GM21360 (cell line): ENCODE data around the gene CEMP1.

Experiments used
- ATAC-seq: cut with Tn5 transposase; IDR thresholded peaks from one replicate; pipeline ENCODE4 v1.9.1; 2021; ENCODE audit warnings: mild to moderate bottlenecking, moderate library complexity; ENCODE audit not compliant: unreplicated experiment

CEMP1 gene

DNA sequence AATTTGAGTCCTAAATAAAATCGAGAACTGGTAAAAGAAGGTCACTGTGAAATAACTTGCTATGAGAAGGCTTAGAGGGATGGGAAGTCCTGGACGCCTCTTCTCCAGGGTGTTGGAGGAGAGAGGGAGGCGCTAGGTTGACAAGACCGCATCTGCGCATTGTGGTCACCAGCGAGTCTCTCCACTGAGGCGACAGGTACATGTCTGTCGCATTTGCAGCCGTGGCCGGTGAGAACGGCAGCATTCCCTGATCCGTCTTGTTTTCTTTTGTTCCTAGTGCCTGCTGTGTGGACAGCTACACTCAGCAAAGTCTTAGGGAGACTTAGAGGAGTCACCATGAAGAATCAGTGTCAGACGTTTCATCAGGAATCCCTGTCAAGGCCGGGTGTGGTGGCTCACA, 25.5 kb downstream of the CEMP1 start:
- ATAC-seq = no peak

DNA sequence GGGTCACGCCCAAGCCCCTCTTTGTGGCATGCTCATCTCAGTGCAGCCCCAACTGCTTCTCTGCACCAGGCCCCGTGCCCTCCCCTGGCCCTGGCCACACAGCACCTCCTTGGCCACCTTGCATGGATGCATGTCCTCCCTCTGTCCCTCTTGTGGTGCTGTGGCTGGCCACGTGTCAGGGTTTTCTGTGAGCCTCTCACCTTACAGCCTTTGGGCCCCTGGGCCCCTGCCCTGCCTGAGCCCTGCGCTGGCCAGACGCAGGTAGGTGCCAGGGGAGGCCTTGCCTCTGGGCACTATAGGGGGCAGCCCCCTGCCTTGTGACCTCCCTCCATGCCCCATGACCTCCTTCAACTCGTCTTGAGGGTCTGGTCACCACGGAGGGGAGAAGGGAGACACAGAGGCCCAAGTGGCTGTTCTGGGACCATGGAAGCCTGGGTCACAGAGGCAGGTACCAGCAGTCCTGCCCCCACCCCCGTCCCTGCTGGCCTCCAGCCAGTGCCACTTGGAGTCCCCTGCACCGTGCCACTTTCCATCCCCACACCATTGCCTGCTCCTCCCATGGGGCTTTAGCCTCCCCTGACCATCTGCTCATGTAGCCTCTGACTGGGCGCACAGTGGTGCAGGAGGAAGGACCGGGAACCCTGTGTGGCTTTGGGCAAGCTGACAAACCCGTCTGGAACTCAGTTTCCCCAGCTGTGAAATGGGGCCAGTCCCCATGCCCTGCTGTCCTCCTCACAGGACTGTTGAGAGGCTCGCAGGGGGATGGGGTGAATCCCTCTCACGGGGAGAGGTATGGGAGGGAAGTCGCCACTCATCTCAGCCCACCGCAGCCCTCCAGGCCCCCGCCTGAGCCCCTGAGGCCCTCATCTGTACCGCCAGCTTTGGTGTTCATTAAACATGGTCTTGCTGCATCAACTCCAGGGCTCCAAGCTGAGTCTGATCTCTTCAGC, 29.0 kb downstream of the CEMP1 start:
- ATAC-seq = no peak

DNA sequence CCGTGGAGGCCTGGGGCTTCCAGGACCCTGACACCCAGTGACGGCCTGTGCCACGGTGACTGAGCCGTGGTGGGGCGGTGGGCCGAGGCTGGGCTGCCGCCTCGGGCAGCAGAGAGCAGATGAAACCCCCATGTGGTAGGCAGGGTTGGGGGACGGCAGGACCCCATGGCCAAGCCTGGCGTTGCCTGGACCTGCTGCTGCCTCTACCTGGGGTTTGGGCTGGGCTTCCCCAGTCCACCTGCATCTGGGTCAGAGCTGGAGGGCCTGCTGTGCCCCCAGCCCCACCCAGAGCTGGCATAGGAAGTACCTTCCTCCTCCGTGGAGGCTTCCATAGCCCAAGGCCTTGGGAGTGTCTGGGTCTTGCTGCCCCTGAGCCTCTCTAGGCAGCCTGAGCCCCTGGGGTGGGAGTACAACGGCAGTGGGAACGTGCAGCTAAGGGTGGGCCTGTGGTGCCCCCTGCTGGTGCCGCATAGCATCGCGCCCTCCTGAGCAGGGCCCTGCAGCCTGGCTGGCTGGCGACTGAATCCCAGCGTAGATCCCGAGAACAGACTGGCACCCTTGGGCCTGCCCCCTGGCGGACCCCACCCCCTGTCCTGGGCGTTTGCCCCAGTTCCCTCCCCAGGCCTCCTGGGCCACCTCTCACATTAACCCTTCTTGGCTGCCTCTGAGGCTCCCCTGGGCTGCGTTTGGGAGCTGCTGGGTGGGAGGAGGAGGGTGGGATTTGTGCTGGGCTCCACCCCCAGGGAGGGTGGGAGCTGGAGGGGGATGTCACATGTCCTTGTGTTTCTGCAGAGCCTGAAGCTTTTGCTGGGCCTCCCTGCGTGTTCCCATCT, 30.1 kb downstream of the CEMP1 start:
- peak; percentile 65 for ATAC-seq

DNA sequence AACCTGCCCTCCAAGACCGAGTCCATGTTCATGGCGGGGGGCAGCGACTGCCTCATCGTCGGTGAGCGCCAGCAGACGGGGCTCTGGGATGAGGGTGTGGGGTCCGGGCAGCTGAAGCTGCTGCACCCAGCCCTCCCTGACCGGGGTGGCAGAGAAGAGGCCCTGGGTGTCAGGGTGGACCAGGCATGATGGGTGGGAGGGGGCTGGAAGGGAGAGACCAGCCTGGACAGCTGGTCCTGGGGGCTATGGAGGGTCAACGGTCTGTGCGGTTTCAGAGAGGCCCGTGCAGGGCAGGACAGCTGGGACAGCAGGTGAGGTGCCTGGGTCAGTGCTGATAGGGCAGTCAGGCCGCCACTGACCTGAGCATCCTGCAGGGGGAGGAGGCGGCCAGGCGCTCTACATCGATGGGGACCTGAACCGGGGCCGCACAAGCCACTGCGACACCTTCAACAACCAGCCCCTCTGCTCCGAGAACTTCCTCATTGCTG, 30.7 kb downstream of the CEMP1 start:
- ATAC-seq = no peak

DNA sequence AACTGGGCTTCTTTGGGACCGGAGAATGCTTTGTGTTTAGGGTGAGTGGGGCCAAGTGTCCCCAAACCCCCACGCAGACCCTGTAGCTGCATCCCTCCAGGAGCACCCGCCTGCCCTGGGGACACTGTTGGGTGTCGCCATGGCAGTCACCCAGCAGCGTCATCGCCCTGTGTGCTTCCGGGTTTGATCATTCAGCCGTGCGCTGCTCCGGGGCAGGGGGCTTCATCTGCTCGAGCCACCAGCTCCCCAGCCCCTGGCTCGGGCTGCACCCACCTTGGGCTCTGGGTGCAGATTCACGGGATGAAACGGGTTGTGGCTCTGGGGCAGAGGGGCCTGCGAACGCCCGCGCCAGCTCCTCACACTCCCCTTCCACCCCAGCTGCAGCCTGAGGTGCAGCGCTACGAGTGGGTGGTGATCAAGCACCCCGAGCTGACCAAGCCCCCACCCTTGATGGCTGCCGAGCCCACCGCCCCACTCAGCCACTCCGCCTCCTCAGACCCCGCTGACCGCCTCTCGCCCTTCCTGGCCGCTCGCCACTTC, 31.2 kb downstream of the CEMP1 start:
- ATAC-seq = no peak

DNA sequence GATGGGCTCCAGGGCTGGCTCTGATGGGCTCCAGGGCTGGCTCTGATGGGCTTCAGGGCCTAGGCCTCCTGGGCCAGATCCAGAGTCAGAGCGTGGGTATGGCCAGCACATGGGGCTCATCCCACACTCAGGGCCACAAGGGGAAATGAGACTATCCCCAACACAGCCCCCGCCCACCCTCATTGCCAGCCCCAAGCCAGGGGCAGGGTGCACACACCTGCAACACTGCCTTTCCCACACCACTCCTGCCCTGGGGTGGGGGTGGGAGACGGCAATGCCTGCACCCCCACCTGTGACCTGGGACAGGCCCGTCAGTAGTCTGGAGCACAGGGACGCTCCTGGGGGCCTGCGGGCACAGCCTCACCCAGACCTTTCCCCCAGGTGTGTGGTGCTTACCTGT, 31.8 kb downstream of the CEMP1 start:
- ATAC-seq = no peak

DNA sequence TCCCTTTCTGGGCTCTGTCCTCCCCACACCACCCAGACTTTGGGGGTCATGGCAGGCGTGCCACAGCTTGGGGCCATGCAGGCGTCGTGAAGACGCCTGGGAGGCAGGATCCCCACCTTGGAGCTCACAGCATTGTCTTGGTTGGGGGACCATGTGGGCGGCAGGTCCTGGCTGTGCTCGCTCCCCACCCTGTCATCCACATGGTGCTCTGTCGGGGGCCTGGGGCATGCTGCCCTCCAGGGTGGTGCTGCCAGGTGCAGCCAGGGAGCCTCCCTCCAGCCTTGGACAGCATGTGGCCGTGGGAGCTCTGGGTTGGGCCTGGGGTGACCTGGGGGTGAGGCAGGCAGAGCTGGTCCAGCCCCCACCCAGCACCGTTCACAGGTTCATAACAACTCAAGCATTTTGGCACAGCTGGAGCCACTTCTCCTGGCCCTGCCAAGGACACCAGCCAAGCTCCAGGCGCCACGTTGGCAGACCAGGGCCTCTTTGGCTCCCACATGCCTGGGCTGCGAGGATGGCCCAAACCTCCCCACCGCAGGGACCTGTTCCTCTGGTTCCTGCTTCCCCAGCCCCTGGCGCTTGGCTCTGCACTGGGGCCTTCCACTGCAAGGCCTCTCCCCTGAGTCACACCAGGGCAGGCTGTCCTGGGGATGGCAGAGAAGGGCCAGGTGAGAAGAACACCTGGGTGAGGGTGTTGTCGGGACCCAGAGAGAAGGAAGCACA, 32.5 kb downstream of the CEMP1 start:
- ATAC-seq = no peak

DNA sequence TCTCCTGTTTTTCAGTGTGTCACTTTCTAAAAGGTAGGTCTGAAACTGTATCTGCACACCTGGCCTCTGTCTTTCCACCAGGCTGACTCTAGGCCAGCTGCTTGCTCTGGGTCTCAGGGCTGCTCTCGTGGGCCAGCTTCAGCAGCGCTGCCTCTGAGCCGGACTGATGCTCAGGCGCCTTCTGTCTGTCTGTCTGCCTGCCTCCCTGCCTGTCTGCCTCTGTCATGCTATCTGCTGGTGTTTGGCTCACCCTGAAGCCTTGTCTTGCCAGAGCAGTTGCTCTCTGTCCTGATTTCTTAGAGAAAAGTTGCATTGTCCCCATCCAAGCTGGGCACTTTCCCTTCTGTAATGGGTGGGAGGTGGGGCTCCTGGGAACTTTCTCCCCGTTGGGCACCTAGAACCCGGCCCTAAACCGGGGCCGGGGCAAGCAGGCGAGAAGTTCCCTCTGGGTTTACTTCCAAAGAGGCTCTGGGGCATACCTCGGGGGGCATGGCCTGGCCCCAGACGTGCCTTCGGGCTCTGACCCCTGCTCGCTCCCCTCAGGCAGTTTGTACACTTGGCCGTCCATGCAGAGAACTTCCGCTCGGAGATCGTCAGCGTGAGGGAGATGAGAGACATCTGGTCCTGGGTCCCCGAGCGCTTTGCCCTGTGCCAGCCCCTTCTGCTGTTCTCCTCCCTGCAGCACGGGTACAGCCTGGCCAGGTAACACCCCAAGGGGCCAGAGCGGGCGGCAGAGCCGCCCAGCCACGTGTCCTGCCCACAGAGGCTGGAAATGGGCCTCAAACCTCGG, 33.3 kb downstream of the CEMP1 start:
- ATAC-seq = no peak

DNA sequence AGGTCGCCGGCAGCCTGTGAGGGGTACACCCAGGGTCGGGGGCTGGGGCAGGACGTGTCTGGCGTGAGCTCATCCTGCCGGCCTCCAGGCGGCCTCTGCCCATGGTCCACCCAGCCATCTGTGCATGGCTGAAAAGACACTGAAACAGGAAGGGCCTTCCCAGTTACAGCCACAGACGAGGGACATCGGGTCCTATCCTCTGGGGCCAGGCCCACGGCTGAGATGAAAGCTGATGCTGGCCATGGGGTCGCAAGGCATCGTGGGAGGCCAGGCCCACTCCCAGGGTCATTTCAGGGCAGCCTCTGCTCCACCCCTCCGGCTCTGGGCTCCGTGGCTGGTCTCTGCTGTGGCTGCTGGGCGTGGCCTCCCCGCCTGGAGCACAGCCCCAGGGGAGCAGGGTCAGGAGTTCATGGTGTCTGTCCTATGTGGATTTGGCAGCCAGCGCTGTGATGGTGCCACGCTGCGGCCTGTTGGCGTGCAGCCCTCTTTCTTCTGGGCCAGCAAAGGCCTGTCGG, 34.0 kb downstream of the CEMP1 start:
- ATAC-seq = no peak

DNA sequence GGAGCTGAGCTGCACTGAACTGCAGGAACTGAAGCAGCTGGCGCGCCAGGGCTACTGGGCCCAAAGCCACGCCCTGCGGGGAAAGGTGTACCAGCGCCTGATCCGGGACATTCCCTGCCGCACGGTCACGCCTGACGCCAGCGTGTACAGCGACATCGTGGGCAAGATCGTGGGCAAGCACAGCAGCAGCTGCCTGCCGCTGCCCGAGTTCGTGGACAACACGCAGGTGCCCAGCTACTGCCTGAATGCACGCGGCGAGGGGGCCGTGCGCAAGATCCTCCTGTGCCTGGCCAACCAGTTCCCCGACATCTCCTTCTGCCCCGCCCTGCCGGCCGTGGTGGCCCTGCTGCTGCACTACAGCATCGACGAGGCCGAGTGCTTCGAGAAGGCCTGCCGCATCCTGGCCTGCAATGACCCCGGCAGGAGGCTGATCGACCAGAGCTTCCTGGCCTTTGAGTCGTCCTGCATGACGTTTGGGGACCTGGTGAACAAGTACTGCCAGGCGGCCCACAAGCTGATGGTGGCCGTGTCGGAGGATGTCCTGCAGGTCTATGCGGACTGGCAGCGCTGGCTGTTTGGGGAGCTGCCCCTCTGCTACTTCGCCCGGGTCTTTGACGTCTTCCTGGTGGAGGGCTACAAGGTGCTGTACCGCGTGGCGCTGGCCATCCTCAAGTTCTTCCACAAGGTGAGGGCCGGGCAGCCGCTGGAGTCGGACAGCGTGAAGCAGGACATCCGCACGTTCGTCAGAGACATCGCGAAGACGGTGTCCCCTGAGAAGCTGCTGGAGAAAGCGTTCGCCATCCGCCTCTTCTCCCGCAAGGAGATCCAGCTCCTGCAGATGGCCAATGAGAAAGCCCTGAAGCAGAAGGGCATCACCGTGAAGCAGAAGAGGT, 34.7 kb downstream of the CEMP1 start:
- ATAC-seq = no peak

DNA sequence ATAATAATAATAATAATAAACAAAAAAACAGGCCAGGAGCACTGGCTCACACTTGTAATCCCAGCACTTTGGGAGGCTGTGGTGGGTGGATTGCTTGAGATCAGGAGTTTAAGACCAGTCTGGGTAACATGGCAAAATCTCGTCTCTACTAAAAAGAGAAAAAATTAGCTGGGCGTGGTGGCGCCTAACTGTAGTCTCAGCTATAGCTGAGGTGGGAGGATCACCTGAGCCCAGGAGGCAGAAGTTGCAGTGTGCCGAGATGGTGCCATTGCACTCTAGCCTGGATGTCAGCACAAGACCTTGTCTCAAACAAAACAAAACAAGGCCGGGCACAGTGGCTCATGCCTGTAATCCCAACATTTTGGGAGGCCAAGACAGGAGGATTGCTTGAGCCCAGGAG, 36.2 kb downstream of the CEMP1 start:
- ATAC-seq = no peak

DNA sequence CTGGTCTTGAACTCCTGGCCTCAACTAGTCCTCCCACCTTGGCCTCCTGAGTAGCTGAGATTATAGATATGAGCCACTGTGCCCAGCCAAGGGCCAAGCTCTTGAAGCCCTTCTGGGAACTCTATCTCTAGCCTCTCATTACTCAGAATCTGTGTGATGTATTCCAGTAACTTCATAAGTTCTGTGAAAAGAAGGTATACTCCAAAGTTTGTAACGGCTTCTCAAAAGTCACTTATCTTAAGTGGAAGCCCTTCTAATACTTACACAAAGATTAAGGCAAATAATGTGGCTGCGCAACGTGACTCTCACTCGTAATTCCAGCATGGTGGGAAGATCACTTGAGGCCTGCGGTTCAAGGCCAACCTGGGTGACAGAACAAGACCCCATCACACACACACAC, 36.6 kb downstream of the CEMP1 start:
- ATAC-seq = no peak

DNA sequence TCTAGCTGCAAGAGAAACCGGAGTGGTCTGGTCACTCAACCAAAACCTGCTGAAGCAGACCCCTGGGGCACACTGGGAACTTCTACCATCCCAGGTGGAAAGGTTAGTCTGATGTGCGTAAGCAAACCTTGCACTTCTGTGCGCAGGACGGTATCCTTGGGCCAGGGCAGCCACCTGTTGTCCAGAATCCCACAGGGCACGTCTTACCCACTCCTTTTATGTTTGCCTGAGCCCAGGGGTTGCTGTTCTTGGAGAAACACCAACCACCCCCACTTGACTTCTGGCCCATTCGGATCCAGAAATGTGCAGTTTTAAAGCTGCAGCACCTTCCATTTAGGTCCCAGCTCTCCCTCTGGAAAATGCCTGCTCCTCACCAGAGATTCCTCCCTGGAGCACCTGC, 37.6 kb downstream of the CEMP1 start:
- ATAC-seq = no peak

DNA sequence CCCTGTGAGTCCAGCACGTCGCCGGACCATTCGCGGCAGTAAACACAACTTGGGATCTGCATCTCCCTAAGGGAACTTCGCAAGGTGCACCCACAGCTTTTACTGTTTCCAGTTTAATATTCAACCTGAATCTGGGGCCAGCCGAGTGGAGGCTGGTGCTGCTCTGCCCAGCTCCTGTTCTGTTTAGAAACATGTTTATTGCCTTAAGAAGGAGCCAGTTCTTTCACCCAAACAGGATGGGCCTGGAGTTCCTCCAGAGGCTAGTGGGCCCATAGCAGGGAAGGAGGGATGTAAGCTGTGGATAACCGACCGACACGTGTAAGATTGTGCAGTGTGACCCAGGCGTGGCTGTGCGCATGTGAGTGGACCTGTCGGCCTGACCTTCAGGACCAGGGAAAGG, 38.9 kb downstream of the CEMP1 start:
- no peak for ATAC-seq

DNA sequence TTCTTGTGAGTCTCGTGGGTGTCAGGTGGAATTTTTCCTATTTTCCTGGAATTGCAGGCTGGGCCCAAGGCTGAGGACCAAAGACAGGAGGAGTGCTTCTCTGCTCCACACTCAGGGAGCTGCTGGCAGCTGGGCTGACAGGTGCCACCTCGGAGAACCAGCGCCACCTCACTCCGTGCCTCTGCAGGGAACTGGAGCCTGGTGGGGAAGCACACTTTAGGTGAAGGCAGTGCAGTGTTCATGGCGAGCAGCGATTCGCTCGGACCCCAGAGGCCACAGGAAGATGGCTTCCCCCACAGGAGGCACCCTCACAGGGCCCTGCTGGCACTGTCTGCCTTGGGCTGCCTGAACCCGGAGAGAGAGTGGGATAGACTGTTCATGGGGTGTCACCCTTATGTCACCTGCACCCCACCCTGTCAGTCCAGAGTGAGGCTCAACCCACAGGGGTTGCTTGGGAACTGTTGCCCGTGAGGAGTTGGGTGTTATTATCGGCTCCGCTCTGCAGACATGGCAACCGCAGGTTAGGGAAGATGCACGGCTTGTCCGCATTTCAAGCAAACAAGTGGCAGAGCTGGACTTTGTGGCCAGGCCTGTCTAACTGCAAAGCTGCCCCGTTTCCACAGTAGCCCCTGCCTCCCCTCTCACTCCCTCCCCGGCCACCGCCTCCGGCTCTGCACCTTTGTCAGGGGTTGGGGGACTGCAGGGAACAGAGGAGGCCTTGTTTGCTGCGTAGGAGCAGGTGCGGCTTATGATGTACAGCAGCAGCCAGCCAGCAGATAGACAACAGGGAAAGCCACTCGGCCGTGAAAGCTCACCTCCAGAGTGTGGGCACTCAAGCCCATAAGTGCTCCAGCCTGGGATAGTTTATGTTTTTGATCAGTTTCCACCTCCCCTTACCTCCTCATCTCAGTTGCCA, 40.8 kb downstream of the CEMP1 start:
- no peak for ATAC-seq

DNA sequence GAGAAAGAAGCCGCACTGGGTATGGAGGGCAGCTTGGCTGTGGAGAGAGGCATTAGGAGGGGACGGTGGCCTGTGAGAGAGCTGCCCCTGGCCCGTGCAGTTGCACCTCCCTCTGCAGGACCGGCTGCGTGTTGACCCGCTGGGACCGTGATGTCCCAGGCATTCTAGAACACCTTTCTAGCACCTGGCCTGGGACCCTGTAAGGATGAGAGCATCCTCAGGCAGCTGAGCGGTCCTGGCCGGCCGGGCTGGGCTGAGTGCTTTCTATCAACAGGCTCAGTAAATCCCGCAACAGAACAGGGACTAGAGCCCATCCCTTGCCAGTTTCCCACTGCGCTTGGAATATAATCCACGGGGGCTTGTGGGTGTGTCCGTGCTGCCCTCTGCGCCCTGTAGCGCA, 41.6 kb downstream of the CEMP1 start:
- no peak for ATAC-seq

DNA sequence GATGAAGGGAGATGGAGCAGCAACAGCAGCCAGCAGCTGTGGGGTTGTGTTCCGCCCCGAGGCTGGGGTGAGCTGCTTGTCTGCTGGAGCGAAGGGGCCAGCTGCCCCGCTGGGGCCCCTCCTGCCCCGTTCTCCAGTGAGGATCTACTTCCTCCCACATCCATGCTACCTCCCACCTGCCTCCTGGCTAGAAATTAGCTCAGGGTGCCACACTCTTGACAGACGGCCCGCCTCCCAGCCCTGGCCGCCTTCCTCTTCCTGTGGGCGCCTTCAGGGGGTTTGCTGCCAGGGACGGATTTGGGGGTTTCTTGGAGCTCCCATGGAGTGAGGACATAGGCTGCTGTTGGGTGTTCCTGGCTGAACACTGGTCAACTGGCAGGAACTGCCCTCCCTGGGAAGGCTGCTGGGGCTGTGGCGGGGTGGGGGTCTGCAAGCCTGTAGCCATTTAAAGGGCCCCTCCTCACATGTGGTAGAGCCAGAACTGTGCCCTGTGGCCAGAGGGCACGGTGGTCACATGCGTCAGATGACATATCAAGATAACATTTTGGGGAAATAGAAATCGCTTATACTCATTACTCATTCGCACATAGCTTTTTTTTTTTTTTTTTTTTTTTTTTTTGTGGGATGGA, 43.2 kb downstream of the CEMP1 start:
- ATAC-seq = no peak

DNA sequence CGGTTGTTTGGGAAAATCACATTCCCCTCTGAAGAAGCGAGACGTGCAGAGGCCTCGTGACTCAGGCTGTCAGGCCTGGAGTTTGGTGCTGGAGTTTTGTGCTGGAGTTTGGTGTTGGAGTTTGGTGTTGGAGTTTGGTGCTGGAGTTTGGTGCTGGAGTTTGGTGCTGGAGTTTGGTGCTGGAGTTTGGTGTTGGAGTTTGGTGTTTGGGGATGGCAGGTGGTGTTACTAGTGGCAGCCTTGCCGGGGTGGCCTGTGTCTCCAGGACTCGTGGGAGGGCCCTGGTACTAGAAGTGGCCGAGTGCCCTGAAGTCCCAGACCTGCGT, 43.7 kb downstream of the CEMP1 start:
- ATAC-seq = no peak
